ENCODE results near the gene NEU2.

Gene NEU2

DNA sequence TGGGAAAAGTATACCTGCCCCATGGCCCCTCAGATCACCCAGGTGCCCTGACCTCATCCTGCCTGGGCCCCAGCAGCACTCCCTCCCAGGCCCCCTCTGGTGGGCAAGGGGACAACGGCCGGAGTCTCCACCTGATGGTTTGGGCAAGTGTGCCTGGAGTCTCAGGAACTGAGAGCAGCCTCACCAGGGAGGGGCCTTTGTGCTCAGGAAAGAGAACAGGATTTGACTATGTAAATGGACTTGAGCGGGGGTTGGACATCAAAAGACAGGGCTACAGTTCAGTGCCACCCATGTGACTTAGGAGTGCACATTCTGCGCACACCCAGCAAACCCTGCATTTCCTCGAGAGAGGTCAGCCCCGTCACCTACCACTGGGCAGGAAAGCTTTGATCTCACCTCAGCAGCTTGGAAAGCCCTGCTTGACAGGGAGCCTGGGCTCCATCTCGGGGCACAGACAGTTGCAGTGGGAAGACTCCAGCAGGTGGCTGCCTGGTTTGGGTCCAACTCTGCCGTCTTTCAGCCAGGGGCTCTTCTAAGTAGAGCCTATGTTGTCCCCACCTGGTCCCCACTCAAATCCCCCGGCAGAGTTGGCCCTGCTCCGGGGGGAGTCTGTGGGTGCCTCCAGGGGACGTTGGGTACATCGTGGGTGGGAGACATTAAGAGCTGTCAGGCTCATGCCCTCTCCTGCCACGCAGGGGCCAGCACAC, 30.9 kb downstream of the NEU2 start:
- TF ChIP-seq CREB1 (IDR thresholded peaks at IDR 0.05; ENCODE audit: low read depth), result no peak
- no peak for TF ChIP-seq EGR1 (IDR thresholded peaks at IDR 0.05)

DNA sequence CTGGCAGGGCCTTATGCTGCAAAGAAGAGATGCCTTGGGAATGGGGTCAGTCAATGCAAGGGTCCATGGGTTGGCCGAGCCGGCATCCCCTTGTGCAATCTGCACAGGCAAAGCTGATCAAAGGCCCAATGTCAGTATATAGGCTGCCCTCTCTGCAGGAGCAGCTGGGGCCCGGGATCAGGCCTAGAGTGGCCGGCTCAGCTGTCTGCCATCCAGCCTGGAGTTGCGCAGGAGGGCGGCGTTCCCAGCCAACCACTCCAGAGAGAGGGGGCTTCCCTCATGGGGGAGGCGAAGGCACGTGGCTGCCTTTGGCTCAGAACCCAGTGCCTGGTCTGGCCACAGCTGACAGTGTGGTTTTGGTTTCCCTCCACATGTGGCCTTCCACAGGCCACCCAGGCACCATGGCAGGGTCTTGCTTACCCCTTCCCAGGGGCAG, 31.5 kb downstream of the NEU2 start:
- TF ChIP-seq ZBTB7A (IDR thresholded peaks at IDR 0.05; ENCODE audit: low read depth), result no peak
- no peak for TF ChIP-seq CEBPB (IDR thresholded peaks at IDR 0.05)
- no peak for TF ChIP-seq CREB1 (IDR thresholded peaks at IDR 0.05; ENCODE audit: low read depth)
- no peak for TF ChIP-seq RAD21 (IDR thresholded peaks at IDR 0.05; ENCODE audit: low read depth)
- no peak for TF ChIP-seq TAF1 (IDR thresholded peaks at IDR 0.05; ENCODE audit: low read depth)
- TF ChIP-seq, protein P1, sequence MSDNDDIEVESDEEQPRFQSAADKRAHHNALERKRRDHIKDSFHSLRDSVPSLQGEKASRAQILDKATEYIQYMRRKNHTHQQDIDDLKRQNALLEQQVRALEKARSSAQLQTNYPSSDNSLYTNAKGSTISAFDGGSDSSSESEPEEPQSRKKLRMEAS (IDR thresholded peaks at IDR 0.05), result no peak
- TF ChIP-seq TEAD4 (IDR thresholded peaks at IDR 0.05), result no peak
- no peak for TF ChIP-seq YY1 (IDR thresholded peaks at IDR 0.05; ENCODE audit: low read depth)
- TF ChIP-seq, protein P2, sequence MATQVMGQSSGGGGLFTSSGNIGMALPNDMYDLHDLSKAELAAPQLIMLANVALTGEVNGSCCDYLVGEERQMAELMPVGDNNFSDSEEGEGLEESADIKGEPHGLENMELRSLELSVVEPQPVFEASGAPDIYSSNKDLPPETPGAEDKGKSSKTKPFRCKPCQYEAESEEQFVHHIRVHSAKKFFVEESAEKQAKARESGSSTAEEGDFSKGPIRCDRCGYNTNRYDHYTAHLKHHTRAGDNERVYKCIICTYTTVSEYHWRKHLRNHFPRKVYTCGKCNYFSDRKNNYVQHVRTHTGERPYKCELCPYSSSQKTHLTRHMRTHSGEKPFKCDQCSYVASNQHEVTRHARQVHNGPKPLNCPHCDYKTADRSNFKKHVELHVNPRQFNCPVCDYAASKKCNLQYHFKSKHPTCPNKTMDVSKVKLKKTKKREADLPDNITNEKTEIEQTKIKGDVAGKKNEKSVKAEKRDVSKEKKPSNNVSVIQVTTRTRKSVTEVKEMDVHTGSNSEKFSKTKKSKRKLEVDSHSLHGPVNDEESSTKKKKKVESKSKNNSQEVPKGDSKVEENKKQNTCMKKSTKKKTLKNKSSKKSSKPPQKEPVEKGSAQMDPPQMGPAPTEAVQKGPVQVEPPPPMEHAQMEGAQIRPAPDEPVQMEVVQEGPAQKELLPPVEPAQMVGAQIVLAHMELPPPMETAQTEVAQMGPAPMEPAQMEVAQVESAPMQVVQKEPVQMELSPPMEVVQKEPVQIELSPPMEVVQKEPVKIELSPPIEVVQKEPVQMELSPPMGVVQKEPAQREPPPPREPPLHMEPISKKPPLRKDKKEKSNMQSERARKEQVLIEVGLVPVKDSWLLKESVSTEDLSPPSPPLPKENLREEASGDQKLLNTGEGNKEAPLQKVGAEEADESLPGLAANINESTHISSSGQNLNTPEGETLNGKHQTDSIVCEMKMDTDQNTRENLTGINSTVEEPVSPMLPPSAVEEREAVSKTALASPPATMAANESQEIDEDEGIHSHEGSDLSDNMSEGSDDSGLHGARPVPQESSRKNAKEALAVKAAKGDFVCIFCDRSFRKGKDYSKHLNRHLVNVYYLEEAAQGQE (IDR thresholded peaks at IDR 0.05; ENCODE audit: low read depth), result no peak
- no peak for TF ChIP-seq TCF12 (IDR thresholded peaks at IDR 0.05; ENCODE audit: low read depth)
- no peak for TF ChIP-seq FOXM1 (IDR thresholded peaks at IDR 0.05; ENCODE audit: borderline replicate concordance, low read depth)
- TF ChIP-seq, protein P3, sequence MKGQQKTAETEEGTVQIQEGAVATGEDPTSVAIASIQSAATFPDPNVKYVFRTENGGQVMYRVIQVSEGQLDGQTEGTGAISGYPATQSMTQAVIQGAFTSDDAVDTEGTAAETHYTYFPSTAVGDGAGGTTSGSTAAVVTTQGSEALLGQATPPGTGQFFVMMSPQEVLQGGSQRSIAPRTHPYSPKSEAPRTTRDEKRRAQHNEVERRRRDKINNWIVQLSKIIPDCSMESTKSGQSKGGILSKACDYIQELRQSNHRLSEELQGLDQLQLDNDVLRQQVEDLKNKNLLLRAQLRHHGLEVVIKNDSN (IDR thresholded peaks at IDR 0.05), result no peak
- TF ChIP-seq NFIC (IDR thresholded peaks at IDR 0.05), result no peak
- no peak for TF ChIP-seq EP300 (IDR thresholded peaks at IDR 0.05; ENCODE audit: borderline replicate concordance)
- TF ChIP-seq EGR1 (IDR thresholded peaks at IDR 0.05), result no peak

DNA sequence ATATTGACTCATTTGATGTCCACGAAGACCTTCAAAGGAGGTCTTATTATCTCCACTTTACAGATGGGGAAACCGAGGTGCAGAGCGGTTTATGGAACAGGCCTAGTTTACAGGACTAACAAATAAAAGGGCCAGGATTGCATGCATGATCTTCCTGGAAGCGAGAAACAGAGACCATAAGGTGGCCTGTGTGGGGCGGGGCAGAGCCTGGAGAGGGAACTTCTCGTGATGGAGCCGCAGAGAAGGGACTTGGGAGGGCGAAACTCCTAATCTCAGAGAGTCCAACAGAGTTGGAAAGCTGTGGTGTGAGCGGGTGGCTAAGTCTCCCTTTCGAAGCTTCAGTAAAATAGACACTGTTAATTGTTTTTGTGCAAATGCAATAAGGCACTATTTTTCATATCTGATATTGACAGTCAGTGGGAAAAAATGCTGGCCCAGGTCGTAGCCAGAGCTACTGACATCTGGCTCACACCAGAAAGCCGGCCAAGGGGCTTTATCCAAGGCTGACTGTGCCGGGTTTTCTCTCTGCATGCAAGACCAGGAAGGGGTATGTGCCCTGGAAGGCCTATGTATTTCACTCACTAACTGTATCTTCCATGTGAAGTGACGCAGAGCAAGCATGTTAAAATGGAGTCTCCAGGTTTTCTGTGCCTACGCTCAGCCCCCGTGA, 32.2 kb downstream of the NEU2 start:
- TF ChIP-seq, protein P3 (IDR thresholded peaks at IDR 0.05), result no peak

DNA sequence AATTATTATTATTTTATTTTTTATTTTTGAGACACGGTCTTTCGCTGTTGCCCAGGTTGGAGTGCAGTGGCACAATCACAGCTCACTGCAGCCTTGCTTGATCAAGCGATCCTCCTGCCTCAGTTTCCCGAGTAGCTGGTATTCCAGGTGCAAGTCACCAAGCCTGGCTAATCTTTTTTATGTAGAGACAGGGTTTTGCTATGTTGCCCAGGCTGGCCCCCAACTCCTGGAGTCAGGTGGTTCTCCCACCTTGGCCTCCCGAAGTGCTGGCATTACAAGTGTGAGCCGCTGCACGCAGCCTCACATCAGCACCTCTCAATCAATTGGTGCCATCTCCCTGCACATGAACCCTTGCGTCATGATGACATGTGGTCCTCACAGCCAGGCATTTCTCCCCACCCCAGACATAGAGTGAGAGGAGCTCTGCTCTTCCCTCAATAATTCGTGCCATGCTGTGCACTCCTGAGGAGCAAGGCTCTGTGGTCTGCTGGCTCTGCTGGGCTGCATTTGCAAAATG, 33.5 kb downstream of the NEU2 start:
- TF ChIP-seq, protein P2 (IDR thresholded peaks at IDR 0.05; ENCODE audit: low read depth), result no peak
- TF ChIP-seq, protein P1 (IDR thresholded peaks at IDR 0.05), result no peak
- TF ChIP-seq TCF12 (IDR thresholded peaks at IDR 0.05; ENCODE audit: low read depth) (no peak), TEAD4 (IDR thresholded peaks at IDR 0.05) (no peak), CREB1 (IDR thresholded peaks at IDR 0.05; ENCODE audit: low read depth) (no peak), FOXM1 (IDR thresholded peaks at IDR 0.05; ENCODE audit: borderline replicate concordance, low read depth) (no peak), YY1 (IDR thresholded peaks at IDR 0.05; ENCODE audit: low read depth) (no peak), ZBTB7A (IDR thresholded peaks at IDR 0.05; ENCODE audit: low read depth) (no peak), CEBPB (IDR thresholded peaks at IDR 0.05) (no peak), RAD21 (IDR thresholded peaks at IDR 0.05; ENCODE audit: low read depth) (no peak), EP300 (IDR thresholded peaks at IDR 0.05; ENCODE audit: borderline replicate concordance) (no peak), NFIC (IDR thresholded peaks at IDR 0.05) (no peak), EGR1 (IDR thresholded peaks at IDR 0.05) (no peak), TAF1 (IDR thresholded peaks at IDR 0.05; ENCODE audit: low read depth) (no peak)
- TF ChIP-seq, protein P3 (IDR thresholded peaks at IDR 0.05), result no peak

DNA sequence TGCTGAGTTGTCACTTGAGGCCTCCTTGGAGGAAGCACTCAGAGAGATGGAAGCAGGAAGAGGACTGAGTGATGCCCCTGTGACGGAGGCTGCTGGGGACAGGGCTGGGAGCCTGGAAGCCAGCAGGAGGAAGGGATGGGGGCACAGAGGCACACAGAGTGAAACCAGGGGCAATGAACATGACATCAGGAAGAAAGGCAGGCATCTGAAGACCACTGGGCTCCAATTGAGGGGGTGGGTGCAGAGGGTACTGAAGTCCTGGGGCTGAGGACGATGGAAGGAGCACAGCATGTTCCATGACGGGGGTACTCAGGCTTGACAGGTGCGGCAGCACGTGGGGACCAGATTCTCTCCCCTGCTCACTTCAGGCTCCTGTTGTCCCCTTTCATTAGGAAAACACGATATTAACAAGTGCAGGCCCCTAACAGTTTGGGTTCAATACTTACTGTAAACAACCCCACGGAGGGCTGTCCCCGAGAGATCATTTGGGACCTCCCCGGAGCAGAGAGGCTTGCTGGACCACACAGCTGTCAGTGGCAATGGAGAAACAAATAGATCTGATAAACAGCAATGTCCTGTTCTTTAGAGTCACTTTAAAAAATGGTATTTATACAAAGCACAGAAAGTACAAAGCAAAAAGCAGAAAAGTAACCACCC, 36.4 kb downstream of the NEU2 start:
- no peak for TF ChIP-seq TCF12 (IDR thresholded peaks at IDR 0.05; ENCODE audit: low read depth)
- TF ChIP-seq CREB1 (IDR thresholded peaks at IDR 0.05; ENCODE audit: low read depth), result no peak
- TF ChIP-seq EGR1 (IDR thresholded peaks at IDR 0.05), result no peak
- TF ChIP-seq ZBTB7A (IDR thresholded peaks at IDR 0.05; ENCODE audit: low read depth), result no peak
- TF ChIP-seq NFIC (IDR thresholded peaks at IDR 0.05), result no peak
- no peak for TF ChIP-seq CEBPB (IDR thresholded peaks at IDR 0.05)
- TF ChIP-seq TAF1 (IDR thresholded peaks at IDR 0.05; ENCODE audit: low read depth), result no peak
